NB4 (cell line): ENCODE results near the gene FRMD6.
A peak's percentile ranks its signal among the peaks of the same experiment; 100 is the strongest.

ENCODE experiments used
- DNase-seq: peaks from one replicate; pipeline ENCODE4 v3.0.0; 2010; ENCODE audit warnings: low read depth
- H3K4me3 ChIP-seq: one replicate; pipeline ENCODE4 v1.5.1; 2011; ENCODE audit warnings: mild to moderate bottlenecking, low read depth, low read length, moderate library complexity
- MYC ChIP-seq: IDR thresholded peaks from 2 replicates; pipeline ENCODE4 v1.6.1; 2011; ENCODE audit warnings: low read depth, low read length
- POLR2A ChIP-seq: IDR thresholded peaks from 2 replicates; pipeline ENCODE4 v1.6.1; 2011; ENCODE audit warnings: mild to moderate bottlenecking; ENCODE audit not compliant: insufficient read length; ENCODE audit errors: extremely low read depth
- TF ChIP-seq, protein P1 (sequence below): IDR thresholded peaks from 2 replicates; pipeline ENCODE4 v1.6.1; 2011; ENCODE audit warnings: low read depth, low read length
- TF ChIP-seq, protein P2 (sequence below): IDR thresholded peaks from one replicate; pipeline ENCODE4 v1.5.1; 2012; ENCODE audit warnings: low read depth, low read length

The FRMD6 gene

DNA sequence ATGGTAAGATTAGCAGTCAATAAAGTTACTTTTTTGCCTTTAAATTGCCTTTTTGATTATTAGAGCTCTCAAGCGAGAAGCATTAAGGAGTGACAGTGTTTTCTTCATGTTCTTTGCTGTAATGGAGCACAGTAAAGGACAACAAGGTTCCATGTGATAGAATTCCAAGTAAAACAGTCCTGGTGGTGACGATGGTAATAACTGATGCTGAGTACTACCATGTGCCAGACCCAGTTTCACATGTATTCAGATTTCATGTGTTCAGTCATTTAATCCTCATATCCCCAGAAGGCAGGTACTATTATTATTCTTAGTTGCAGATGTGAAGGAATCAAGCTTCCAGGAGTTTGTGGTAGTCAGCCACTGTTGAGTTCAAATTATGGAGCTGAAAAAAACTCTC is 79.0 kb downstream of the FRMD6 start:
- no peak for TF ChIP-seq POLR2A
- TF ChIP-seq, protein P1, sequence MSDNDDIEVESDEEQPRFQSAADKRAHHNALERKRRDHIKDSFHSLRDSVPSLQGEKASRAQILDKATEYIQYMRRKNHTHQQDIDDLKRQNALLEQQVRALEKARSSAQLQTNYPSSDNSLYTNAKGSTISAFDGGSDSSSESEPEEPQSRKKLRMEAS = no peak
- no peak for TF ChIP-seq MYC
- TF ChIP-seq, protein P2, sequence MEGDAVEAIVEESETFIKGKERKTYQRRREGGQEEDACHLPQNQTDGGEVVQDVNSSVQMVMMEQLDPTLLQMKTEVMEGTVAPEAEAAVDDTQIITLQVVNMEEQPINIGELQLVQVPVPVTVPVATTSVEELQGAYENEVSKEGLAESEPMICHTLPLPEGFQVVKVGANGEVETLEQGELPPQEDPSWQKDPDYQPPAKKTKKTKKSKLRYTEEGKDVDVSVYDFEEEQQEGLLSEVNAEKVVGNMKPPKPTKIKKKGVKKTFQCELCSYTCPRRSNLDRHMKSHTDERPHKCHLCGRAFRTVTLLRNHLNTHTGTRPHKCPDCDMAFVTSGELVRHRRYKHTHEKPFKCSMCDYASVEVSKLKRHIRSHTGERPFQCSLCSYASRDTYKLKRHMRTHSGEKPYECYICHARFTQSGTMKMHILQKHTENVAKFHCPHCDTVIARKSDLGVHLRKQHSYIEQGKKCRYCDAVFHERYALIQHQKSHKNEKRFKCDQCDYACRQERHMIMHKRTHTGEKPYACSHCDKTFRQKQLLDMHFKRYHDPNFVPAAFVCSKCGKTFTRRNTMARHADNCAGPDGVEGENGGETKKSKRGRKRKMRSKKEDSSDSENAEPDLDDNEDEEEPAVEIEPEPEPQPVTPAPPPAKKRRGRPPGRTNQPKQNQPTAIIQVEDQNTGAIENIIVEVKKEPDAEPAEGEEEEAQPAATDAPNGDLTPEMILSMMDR = no peak
- DNase-seq = no peak
- H3K4me3 ChIP-seq = no peak overlapping the region

DNA sequence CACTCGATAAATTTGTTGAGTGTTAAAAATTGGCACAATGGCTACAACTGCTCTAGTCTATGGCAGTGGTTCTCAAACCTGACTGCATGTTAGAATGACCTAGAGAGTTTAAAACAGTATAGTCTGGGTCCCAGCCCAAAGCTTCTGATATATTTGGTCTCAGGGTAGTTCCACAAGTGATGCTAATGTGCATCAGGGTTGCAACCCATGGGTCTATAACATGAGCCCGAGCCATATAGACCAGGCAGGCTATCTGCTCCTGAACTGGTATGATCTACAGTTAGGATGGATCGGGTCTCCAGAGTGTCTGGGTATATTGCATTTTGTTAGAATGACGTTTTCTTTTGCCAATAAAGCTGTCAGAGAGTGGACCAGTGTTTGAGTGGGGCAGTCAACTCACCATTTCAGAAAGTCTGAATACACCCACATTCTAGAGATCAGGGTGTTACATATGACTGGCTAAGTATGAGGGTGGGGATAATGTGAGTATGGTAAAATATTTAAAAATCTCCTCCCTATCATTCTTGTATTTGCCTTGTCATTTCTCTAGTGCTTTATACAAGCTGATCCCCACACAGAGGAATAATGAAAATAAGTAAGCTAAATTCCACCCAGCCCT is 80.9 kb downstream of the FRMD6 start:
- no peak overlapping the region for H3K4me3 ChIP-seq
- TF ChIP-seq POLR2A (no peak), MYC (no peak)
- TF ChIP-seq, protein P1 = no peak
- TF ChIP-seq, protein P2 = no peak
- no peak for DNase-seq

DNA sequence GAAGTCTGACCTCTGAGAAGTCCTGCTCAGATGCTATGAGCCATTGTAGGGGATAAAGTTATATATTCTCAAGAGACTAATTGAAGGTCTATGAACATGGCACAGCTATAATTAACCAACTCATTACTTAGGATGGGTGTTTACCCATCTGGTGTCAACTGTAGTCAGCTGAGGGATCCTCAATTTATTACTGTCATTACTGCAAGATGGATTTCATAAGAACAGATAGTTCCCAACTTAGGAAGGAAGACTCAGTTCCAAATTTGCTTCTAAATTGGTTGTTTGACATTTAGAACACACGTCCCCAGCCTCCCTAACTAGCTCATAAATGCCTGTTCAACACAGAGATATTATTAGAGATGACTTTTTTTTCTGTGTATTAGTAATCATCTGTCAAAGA is 81.4 kb downstream of the FRMD6 start:
- TF ChIP-seq MYC (no peak), POLR2A (no peak)
- TF ChIP-seq, protein P2 = no peak
- TF ChIP-seq, protein P1 = no peak
- DNase-seq = no peak

DNA sequence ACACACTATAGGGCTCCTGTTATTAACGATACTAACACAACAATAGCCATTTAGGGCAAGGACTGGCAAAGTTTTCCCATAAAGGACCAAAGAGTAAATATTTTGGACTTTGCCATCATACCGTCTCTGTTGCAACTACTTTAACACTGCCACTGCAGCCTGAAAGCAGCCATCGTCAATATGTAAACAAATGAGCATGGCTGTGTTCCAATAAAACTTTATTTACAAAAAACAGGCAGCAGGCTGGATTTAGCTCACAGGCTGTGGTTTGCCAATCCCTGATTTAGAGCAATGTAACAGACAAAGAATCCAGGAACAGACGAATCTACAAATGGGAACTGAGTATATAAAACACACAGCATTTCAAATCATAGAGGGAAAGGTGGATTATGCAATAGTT is 84.1 kb downstream of the FRMD6 start:
- no peak for DNase-seq
- TF ChIP-seq, protein P1 = no peak
- TF ChIP-seq, protein P2 = no peak
- TF ChIP-seq MYC = no peak
- TF ChIP-seq POLR2A = no peak
- H3K4me3 ChIP-seq = no peak overlapping the region

More for the DNA sequence above, 81.4 kb downstream of the FRMD6 start:
- H3K4me3 ChIP-seq = no peak overlapping the region

DNA sequence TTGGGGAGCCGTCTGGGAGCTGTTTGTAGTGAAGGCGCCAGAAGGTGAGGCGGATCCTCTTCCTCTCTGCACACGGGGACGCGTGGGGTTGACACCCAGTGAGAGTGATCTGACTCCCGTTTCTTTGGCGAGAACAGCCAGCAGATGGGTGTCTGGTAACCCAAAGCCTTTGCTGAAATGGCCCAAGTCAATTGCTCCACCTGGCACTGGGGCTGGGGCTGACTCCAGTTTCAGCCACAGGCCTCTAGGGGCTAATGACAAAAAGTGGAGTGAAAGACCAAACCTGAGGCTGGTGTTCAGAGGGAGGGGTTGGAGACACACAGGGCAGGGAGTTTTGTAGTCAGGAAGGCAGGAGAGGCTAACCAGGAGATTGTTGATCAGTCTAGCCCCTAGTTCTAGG is 87.0 kb downstream of the FRMD6 start:
- H3K4me3 ChIP-seq = no peak overlapping the region
- TF ChIP-seq POLR2A (no peak), MYC (no peak)
- TF ChIP-seq, protein P1 = no peak
- TF ChIP-seq, protein P2 = no peak
- peak; percentile 4 for DNase-seq
